GM12878 (cell line): ENCODE results near the gene CTNNBIP1.

Source experiments
- ATF3 ChIP-seq: IDR thresholded peaks from 2 replicates; pipeline ENCODE4 v1.6.1; 2011; ENCODE audit warnings: low read depth, mild to moderate bottlenecking, low read length, moderate library complexity, borderline replicate concordance; ENCODE audit errors: extremely low read depth
- BHLHE40 ChIP-seq, 2 experiments: fragments of 450-650 bp in 1 of 2; IDR thresholded peaks; 2 replicates each; pipeline ENCODE4 v1.6.1; 2011 to 2017; ENCODE audit warnings: low read depth in 2 of 2, borderline replicate concordance in 1 of 2, improper control_type of control experiment in 1 of 2, low read length in 1 of 2, mild to moderate bottlenecking in 1 of 2
- CTCF ChIP-seq, 3 experiments: IDR thresholded peaks in 2 of 3; conservative IDR thresholded peaks in 1 of 3; 2 replicates each; pipeline ENCODE4 v1.5.1; 2011; ENCODE audit warnings: low read depth in 3 of 3, low read length in 3 of 3, mild to moderate bottlenecking in 3 of 3, control low read depth in 2 of 3, moderate library complexity in 2 of 3, inconsistent platforms in 1 of 3, mixed read lengths in 1 of 3; ENCODE audit not compliant: control insufficient read depth in 2 of 3, insufficient read depth in 1 of 3; ENCODE audit errors: extremely low read depth in 1 of 3
- NFYB ChIP-seq: IDR thresholded peaks from 2 replicates; pipeline ENCODE4 v1.6.1; 2011; ENCODE audit warnings: low read depth, mild to moderate bottlenecking, low read length, improper control_type of control experiment, moderate library complexity; ENCODE audit not compliant: insufficient read depth
- PAX8 ChIP-seq: fragments of 450-650 bp; IDR thresholded peaks from 2 replicates; pipeline ENCODE4 v1.6.1; 2017; ENCODE audit warnings: mild to moderate bottlenecking, moderate library complexity
- SIN3A ChIP-seq: IDR thresholded peaks from 2 replicates; pipeline ENCODE4 v1.6.1; 2012; ENCODE audit warnings: low read depth, low read length, improper control_type of control experiment

GRCh38 chr1:9946315-9946714, 36.2 kb upstream of the CTNNBIP1 start:
- TF ChIP-seq BHLHE40 (IDR thresholded peaks at IDR 0.05; ENCODE audit: borderline replicate concordance in 1 of 2, low read depth in 2 of 2, low read length in 1 of 2), result no peak
- TF ChIP-seq CTCF (IDR thresholded peaks at IDR 0.05 in 2 of 3, conservative IDR thresholded peaks at IDR 0.05 in 1 of 3; ENCODE audit: control insufficient read depth in 2 of 3, extremely low read depth in 1 of 3, insufficient read depth in 1 of 3, low read depth in 3 of 3, low read length in 3 of 3), result no peak
- no peak for TF ChIP-seq ATF3
- no peak for TF ChIP-seq NFYB
- no peak for TF ChIP-seq PAX8
- TF ChIP-seq SIN3A, result no peak
